ENCODE results near the gene CDH13.

Gene CDH13

DNA sequence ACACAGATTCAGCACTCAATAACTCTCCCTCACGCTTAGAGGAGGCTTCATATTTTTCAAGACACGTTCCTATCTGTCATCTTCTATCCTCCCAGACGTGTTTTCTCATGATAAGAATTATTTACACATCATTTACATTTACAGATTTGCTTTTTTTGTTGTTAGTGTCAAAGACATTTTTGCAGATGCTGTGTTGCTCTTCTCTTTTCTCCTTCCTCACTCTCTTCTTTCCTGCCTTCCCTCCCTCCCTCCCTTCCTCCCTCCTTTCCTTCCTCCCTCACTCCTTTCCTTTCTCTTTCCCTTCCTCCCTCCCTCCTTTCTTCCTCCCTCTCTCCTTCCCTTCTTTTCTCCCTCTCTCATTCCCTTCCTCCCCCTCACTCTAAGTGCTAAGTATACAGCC is 643.9 kb downstream of the CDH13 start:
- DNase-seq: no peak

DNA sequence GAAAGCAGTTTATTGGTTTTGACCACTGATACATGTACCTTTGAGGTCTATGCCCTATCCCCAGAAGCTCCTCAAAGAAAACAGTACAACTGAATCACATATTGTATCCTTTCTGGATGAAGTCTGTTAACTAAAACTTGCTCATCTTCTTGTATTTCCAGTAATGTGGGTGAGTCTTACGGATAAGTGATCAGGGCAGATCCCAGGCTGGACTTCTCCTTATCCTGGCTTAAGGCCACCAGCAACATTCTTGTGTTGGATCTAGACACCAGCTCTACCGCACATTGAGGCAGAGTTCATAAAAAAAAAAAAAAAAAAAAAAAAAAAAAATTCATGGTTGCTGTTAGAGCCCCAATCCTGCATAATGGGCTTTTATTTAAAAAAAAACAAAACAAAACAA is 644.4 kb downstream of the CDH13 start:
- no peak for DNase-seq

DNA sequence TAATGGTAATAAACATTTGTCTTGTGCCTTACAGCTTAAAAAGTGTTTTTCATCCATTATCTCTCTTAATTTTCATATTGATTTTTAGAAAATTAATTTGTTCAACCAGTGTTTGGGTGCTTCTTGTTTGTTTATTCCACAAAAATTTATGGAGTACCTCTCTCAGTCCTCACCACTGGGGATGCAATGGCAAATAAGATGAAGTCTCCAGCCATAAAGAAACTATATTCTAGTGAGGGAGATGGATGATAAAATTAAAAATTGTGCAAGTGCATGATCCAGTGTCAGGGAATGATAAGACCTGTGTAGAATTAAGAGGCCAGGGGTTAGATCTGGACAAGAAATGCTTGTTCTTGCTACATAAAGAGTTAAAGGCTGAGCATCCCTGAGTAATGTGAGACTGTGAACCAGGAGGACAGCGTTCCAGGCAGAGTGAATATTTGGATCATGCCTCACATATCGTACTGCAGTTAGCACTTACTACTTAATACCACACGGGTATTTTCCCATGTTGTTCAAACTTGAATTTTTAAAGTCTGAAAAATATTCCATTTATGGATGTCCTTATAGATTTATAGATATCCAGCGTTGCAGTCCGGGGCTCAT is 645.3 kb downstream of the CDH13 start:
- DNase-seq: no peak

DNA sequence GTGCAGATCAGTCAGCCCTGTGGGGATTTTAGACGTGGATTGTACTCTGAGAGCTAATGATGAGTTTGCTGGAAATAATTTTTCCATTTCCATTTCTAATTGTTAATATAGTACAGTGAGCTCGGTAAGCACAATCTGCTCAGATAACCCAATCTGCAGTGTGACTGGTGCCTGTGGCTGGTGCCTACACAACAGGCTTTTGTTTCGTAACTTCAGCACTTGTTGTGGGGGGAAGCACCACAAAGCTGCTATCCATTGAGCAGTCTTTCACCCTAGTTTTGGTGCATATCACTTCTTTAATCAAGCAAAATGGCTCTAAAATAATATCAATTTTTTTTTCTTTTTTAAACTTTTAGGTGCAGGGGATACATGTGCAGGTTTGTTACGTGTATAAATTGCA is 646.1 kb downstream of the CDH13 start:
- DNase-seq: no peak

DNA sequence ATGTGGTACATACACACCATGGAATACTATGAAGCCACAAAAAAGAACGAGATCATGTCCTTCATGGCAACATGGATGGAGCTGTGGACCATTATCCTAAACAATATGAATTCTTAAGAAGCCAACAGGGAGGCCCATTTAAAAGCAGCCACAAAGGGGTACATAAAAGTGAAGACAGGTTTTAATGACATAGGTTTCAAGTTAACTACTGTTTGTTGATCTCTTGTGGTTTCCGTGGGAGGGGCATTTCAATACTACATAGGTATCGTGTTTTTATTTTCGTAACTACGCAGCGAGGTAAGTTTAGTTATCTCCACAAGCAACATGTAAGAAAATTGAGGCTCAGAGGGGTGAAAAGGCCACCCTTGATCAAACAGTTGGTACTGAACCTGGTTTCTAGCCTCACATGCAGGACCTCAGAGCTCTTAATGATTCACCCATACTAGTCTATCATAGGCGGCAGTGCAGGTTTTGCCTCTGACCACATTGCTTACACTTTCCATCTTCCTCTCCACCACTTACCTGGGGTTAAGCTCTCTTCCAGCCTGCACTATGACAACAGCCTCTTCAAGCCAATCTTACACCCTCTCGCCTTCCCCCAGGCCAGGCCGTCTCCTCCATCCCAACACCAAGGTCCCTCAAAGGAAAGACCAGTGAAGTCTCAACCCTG is 646.9 kb downstream of the CDH13 start:
- no peak for DNase-seq

DNA sequence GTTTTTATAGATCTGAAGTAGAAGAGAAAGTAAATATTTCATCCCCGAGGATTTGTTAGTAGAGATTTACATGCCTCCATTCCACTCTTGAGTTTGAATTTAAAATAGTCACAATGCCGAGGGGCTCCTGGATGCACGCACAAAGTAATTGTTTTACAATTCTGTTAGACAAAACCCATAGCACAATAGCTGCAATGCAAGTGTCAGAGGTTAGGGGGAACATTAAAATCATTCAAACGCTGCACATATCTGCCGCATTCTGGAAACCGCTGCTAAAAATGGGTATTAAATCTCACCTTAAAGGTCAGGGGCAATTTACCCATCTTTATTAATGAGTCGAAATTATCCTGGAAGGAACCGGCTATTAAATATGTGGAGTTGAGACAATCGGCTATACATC is 652.5 kb downstream of the CDH13 start:
- DNase-seq: no peak

DNA sequence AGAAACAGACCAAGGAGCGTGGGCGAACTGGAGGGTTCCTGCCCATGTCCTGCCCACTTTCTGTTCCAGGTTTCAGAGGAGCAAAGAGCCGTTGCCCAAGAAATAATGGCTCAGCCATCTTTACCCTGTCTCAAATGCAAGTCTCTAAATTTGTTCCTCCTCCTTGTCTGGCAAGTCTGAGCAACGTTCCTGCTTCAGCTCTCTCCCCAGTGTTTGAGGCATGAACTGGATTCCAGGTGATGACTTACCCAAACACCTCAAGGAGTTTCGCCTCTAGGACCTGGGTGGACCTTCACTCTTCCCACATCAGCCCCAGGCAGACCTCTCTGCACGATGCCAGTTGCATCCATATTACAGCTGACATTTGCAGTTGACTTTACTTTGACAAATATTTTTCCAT is 659.2 kb downstream of the CDH13 start:
- DNase-seq: no peak

DNA sequence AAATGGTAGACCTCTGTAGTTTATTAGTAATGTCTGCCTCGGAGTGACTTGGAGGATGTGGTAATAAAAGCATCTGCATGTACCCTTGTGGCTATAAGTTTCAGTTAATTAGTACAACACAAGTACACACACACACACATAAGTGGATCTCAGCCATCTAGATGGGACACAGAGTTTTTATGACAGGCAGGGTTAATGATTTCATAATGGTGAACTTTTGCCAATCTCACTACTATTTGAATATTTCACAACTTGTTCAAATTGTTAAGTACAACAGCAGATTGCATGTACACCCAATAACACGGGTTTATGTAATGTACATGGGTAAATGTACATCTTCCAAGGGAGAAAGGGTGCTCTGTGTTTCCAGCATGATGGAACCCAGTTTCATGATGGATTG is 669.7 kb downstream of the CDH13 start:
- no peak for DNase-seq

DNA sequence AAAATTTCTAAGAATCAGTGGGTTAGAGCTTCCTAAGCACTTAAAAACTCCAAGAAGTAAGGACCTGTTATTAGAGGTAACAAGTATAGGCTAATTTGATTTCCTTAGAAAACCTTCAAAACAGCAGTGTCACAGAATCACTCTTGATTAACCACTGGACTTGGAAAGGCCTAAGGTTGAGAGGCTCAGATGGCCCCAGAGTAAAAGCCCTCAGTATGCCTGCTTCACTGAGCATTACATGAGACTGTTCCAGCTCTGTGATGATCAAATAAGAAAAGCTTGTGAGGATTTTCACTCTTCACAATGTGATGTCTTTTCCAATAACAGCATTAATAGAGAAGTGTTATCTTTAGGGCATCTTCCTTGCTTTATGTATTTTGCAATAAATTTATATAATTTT is 671.8 kb downstream of the CDH13 start:
- no peak for DNase-seq

DNA sequence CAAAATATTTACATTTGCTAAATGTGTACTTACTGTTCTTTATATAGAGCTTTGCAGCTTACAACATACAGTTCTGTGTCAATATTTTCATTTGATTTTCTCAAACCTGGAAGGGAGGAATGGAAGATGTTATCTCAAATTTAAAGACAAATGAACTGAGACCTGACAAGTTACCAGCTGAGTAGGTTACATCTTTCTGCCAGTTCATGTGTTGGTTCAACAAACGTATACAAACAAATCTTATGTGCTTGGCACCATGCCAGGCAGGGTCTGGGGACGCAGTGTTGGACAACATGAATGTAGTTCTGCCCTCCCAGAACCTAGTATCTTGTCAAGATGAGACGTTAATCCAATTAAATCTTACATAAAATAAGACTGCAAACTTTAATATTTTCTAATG is 673.6 kb downstream of the CDH13 start:
- DNase-seq: no peak

DNA sequence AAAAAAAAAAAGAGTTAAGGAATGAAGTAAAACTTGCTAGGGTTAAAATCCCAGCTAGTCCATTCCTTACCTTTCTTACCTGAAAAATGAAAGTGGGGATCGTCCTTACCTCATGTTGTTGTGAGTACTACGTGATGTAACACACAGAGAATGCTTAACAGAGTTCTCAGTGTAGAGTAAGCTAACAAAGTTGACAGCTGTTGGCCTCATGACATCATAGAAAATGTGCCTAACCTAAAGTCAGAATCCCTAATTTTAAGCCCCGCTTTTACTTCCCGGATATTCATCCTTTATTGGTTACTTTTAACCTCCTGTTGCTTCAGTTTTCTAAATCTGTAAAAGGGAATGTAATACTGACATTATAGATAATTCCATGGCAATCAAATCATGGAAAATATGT is 675.2 kb downstream of the CDH13 start:
- no peak for DNase-seq

DNA sequence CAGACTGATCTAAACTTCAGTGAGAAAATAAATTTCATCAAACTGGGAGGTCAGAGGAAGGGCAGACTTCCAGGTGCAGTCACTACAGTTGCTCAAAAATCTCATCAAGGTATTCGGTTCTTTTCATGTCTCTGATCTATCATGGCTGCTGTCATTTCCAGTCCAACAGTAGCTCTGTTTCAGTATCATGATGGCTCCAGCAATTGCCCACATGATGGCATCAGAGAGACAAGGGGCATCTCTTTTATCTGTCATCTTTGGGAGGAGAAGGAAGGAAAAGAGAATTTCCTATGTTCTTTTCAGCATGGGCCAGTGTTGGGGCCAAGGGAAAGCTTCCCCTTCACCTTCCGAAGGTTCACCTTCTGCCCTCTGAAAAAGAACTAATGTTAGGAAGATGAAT is 676.1 kb downstream of the CDH13 start:
- DNase-seq: no peak

DNA sequence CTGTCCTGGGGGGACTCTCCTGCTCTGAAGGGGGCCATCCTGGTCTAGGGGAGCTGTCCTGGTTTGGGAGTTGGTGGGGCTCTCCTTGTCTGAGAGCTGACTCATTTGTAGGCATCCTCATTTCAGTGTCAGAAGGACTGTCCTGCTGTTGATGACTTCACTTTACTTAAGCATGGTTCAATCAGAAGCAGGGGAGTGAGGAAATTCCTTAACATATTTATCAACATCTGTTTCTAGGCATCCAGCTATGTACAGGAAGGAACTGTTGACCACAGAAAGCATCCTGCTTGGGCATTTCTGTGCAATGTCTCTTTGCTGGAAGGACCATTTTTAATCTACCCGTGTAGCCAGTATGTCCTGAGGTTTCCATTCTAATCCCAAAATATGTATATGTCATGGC is 678.3 kb downstream of the CDH13 start:
- DNase-seq: no peak

DNA sequence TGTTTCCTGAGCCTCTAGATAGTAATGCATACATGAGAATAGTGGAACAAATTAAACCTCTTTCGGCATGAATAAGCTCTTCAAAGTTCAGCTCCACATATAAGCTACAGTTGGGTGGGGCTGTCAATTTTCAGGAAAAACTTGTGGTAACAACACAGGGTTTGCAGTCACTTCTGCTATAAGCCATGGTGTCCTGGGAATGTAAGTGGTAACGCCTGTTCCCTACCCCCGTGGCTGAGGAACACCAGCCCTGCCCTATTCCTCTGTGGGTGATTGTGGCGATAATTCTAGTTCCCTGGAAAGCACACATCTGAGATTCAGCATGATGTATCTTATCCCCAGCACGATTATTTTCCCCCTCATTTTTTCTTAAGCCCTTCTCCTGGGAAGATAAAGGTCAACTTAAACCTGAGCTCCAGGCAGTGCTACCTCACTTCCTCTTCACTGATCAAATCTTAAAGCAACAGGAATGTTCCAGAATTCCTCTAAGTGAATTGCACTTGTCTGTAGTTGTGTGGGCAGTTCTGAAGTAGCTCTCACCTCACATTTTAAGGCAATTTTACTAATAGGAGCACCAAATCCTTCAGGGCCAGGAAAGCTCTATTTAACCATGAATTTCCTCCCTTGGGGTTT is 680.3 kb downstream of the CDH13 start:
- DNase-seq: no peak

DNA sequence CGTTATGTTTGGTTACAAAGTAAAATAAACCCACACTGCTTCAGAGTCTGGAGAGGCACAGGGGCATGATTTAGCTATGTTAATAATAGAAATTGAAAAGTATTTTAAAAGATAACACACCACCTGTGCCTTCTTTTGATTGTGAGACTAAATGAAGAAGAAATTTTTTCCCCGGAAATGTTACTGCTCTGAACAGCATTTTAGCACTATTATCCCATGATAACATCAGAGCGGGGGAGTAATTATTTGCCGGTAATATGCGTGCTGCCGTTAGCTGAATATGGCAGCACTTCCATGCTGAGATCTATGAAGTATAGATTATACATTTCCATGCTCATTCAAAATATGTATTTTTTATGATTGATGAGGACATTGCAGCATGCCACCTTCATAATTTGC is 680.8 kb downstream of the CDH13 start:
- DNase-seq: no peak

DNA sequence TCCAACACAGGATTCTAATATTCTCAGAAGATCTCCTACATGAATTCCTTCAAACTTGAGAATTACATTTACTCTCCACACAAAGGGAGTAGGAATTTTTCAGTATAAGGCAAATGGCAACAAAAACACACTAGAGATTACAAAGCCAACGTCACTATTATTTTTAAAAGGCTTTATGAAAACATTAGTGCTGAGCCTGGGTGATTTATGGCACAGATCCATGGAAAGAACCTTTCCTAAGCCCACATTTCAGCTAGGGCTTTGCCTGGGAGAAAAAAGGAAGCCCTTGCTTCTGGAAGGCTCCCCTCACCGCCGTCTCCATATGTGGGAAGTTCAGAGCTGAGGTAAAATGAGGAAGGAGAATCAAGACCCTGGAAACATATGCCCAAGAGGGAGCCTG is 681.6 kb downstream of the CDH13 start:
- no peak for DNase-seq

DNA sequence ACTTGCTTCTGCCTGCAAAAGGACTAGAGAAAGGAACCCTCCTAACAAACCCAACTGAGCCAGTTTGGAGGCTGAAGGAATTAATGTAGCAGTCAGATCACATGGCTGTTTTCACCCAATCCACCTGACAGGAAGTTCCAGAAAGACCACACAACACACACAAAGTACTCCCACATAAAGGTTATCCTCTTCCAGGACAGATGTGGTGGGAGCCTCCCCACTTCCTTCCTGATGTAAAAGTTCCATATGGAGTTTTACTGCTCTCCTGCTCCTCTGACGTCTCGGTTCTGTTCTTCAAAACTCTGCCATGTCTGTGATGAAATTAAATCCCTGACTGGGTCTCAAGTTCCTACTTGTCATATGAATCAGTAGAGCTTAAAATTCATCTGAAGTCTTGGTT is 684.0 kb downstream of the CDH13 start:
- no peak for DNase-seq

DNA sequence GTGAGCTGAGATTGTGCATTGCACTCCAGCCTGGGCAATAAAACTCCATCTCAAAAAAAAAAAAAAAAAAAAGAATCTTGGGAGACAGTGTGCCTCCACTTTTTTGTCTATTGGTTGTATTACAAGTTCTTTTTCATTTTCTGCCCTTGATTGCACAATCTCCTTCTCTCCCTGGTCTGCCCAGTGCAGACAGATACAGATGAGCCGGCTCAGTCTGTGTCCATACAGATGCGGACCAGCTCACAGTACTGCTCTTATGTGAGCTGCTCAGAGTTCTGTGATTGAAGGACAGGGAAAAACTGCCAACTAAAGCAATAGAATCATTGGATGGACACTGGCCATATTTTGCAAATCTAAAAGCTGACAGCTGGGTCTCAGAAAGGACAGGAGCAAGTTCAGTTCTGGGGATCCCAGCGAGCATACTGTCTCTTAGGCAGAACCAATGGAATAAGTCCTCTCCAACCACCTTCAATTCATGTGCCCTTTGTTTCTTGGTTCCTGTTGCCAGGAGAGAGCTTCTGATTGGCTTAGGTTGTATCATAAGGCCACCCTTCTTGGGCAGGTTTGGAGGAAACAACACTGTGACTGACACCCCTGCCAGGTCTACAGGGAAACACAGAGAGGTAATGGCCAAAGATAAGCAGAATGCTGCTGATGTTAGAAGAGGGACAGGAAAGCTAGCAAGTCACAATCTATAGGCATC is 685.4 kb downstream of the CDH13 start:
- DNase-seq: no peak

DNA sequence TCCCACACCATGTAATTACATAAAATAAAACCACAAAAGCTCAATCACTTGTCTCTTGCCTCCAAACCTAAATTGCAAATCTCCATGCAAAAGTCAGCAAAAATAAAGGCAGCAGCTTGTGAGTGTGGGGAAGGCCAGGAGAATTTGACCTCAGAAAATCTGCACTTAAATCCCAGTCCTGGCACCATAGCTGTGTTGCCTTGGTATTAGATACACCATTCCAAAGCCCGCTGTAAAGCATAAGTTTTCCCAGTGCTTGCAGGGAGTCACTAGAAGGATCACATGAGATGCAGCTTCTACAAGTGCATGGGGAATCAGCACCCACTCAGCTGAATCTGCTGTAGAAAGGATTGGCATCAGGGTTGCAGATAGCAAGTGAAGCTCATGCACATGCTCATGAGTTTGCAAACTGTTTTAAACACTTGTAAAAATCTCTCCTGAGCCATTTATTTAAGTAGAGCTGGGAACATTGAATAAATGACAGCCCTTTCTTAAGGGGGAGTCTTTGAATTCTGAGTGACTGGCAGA is 686.0 kb downstream of the CDH13 start:
- no peak for DNase-seq

DNA sequence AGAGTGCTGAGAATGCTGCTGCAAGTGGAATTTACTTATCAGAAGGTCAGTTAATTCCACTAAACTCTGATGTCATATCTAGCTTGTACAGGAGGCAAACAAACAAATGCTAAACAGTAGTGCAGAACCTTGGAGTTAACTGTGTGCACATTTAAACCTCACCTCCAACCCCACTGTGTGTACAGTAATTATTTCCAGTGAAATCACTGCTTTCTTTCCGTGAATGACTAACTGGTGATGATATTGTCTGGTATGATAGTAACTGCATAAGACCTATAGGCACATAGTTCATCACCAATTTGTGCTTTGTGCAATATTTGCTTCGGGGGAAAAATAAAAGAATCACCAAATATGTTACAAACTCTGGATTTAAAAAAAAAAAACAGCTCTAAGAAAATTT is 688.5 kb downstream of the CDH13 start:
- DNase-seq: no peak

DNA sequence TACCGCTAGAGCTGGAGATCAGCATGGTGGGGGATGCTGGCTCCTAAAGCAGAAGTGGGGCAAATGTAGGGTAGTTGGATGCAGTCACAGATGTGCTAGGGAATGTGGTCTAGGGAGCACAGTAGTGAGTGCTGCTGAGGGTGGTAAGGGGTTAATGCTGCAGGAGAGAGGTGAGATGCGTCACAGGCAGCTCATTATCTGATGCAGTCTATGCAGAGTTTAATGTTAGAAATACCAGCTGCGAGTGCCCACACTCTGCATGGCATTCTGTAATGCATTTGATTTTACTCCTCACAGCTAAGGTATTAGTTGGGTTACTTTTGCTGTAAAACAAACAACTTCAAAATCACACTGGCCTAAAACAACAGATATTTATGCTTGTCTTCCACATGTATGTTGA is 689.7 kb downstream of the CDH13 start:
- DNase-seq: no peak

DNA sequence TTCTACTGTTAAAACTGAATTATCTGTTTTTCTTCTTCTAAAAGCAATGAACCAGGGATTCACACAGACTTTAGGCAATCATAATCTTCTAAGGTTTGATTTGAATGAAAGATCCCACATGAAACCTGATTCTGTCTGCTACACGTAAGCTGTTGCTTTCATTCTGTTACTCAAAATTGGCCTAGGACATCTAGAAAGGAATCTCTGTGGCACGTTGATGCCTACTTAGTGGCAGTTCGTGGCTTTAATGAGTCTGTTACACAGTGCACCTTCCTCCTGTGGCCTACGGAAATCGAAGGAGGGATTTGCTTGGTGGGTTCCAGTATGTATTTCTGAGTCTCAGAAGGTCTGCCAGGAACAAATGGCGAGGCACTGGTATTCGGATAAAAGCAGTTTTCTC is 691.6 kb downstream of the CDH13 start:
- no peak for DNase-seq

DNA sequence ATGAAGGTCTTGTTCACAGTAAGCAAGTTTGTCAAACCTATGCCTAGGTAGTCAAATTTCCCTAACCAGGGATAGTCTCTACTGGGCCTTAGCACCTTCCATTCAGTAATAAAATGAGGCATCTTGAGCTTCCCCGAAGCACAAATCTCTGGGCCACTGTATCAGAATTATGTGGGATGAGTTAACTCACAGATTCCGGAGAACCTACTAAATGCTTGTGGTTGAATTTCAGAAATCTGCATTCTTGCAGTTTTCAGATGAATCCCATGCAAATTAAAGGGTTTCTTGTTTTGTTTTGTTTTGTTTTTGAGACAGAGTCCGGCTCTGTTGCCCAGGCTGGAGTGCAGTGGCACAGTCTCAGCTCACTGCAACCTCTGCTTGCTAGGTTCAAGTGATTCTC is 702.2 kb downstream of the CDH13 start:
- no peak for DNase-seq

DNA sequence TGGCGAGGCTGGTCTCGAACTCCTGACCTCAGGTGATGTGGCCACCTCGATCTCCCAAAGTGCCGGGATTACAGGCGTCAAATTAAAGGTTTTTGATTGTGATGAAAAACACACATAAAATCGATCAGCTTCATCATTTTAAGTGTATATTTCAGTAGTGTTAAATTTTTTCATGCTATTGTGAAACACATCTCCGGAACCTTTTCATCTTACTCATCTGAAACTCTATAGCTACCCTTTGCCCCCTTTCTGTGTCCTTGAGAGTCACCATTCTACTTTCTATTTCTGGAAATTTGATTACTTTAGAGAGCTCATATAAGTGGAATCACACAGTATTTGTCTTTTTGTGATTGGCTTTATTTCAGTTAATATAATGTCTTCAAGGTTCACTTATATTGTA is 702.7 kb downstream of the CDH13 start:
- DNase-seq: no peak

Data from CD4-positive, alpha-beta T cell treated with Interleukin-15 for 1 hour (primary cell).